ENCODE results near the gene DSCAM.

DSCAM gene

DNA sequence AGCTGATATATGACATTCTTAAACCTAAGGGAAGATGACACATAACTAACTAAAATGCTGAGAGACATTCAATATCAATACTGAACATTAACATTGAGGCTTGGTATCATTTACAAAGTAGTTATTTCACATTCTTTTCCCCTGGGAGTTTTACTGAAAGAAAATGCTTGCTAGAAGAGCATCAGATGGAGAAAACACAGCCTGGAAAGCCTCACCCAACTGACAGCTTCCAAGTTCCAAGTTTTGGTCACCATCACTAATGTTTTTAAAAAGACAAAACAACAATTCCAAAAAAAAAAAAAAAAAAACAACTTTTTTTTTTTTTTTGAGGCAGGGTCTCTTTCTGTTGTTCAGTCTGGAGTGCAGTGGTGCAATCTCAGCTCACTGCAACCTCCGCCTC, 80.6 kb downstream of the DSCAM start:
- DNase-seq (ENCODE audit: low read depth in 2 of 2) = no peak

DNA sequence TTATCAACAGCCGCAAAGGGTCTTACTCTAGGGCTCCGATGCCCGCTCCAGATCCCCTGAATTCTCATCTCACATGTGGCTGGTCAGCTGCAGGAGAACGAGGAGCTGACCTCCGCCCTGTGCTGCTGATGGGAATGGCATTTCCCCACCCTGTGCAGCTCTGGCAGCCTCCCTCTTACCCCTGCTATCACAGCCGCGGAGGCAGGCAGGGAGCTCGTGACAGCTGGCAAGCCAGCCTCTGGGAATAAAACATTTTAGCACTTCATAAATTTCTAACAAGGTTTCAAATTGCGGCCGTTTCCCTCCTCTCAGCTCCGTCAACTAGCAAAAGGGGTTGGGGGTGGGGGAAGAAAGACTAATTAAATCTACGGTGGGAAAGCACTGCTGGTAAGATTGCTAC, 81.1 kb downstream of the DSCAM start:
- no peak for DNase-seq (ENCODE audit: low read depth in 2 of 2)

GRCh38 chr21:40760821-40761220, 86.1 kb downstream of the DSCAM start:
- no peak for DNase-seq (ENCODE audit: low read depth in 2 of 2)

- no peak for DNase-seq (ENCODE audit: low read depth in 2 of 2)
Measured at GRCh38 chr21:40759061-40759460, 87.9 kb downstream of the DSCAM start.

- no peak for DNase-seq (ENCODE audit: low read depth in 2 of 2)
Measured at GRCh38 chr21:40757366-40757765, 89.6 kb downstream of the DSCAM start.

DNA sequence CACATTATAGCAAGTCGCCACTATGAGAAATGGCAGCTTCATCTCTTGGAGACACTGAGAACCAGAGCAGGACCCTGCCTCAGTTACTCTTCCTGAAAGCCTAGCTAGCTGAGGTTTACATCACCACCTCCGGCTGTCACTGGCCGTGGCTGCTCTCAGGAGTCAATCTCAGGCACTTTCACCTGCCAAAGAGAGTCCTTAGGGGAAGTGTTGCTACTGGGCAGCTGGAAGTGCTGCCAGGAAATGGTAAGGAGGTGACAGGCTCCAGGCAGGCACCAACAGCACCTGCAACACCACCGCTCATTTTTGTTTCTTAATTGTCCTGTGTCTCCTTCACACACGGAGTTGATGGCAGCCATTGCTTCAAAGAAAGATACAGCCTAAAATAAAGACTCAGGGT, 92.5 kb downstream of the DSCAM start:
- no peak for DNase-seq (ENCODE audit: low read depth in 2 of 2)

DNA sequence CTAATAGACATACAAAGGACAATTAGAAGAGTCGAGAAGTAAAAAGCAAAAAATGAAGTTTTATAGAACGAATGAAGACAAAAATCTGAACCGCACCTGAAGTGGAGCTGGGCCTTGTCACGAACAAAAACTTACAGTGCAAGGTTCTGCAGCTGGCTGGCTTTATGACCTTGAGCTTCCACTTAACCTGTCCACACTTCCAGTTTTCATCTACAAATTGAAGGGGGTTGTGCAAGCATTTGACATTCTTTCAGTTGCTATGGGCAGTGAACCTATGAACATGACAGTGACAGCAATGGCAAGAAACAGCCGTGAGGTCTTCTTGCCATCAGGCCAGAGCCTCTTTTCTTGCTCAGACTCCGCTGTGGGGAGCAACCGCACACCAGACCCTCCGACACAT, 93.2 kb downstream of the DSCAM start:
- DNase-seq (ENCODE audit: low read depth in 2 of 2) = no peak

DNA sequence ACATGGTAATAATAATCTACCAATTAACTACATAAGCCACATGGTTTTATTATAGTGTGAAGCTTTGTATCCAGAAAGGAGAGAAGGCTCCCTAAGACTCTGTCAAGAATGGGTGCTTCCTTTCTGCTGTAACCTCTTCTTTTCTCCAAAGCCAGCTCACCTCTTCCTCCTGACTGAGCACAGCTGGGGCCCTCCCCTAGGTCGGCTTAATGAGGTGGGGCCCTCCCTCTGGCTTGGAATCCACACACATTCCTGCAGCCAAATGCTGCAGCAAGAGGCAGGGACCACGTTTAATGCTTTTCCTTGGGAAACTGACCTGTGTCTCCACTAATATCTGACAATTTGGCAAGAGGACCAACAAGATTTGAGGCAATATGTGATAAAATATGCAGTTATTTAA, 94.8 kb downstream of the DSCAM start:
- no peak for DNase-seq (ENCODE audit: low read depth in 2 of 2)

GRCh38 chr21:40751221-40751620, 95.7 kb downstream of the DSCAM start:
- DNase-seq (ENCODE audit: low read depth in 2 of 2) = no peak

DNA sequence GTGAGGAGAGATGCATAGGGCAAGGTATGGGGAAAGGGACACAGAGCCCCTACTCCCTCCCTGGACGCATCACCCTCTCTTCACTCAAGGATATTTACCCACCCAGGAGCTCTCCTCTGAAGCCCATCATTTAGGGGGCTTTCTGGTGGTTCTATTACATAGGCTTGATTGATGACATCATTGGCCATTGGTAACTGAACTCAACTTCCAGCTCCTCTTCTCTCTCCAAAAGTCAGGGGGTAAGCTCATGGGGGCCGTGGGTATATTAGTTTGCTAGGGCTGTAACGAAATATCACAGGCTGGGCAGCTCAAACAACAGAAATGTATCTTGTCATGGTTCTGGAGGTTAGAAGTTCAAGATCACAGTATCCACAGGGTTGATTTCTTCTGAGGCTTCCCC, 110.8 kb downstream of the DSCAM start:
- DNase-seq (ENCODE audit: low read depth in 2 of 2) = no peak

DNA sequence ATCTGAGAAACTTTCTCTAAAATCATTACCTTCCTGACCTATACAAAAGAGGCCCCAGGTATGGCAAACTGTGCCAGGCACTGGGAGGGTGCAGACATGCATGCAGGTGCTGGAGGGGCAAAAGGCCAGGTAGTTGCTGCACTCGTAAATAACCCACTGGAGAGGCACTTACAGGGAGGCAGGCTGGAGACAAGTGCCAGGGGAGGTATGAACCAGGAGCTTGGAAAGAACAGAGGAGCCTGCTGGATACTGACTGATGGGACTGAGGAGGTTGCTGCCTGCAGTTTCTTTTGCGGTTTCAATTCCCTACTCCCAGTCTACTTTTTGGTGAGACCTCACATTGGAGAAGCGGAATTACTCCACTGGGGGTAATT, 113.9 kb downstream of the DSCAM start:
- DNase-seq (ENCODE audit: low read depth in 2 of 2) = no peak

DNA sequence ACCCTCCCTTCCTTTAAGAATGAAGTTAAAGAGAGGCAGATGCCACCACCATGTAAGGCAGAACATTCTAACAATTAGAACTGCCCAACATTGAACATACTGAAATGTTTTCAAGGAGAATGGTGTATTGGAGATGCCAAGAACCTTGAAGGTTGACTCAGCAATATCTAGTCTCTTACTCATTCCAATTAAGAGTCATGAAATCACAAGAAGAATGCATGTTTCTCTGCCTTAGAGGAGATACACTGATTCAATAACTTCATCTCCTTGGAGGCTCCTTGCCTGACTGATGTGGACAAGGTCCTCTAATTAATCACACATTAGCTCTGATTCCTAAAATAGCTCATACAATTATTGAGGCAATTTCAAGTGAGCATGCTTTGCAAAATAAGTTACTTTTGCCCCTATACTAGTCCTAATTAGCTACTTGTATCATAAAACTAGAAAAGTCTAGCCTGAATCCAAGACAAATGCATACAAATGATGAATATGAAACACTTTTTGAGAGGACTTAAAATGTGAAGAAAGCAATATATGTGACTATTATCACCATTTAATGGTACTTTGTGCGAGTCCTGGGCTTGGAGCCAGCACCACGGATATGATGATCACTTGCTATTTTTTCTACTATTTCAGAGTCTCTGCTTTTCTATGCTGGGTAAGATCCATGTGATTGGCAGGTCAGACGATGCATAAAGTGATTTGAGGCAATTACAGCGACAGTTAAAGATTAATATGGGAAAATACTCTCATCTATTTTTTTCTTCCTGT, 114.5 kb downstream of the DSCAM start:
- DNase-seq (ENCODE audit: low read depth in 2 of 2) = no peak

GRCh38 chr21:40731206-40731605, 115.8 kb downstream of the DSCAM start:
- no peak for DNase-seq (ENCODE audit: low read depth in 2 of 2)

GRCh38 chr21:40730426-40730800, 116.5 kb downstream of the DSCAM start:
- DNase-seq (ENCODE audit: low read depth in 2 of 2) = no peak

GRCh38 chr21:40729761-40730425, 117.1 kb downstream of the DSCAM start:
- DNase-seq (ENCODE audit: low read depth in 2 of 2) = no peak

DNA sequence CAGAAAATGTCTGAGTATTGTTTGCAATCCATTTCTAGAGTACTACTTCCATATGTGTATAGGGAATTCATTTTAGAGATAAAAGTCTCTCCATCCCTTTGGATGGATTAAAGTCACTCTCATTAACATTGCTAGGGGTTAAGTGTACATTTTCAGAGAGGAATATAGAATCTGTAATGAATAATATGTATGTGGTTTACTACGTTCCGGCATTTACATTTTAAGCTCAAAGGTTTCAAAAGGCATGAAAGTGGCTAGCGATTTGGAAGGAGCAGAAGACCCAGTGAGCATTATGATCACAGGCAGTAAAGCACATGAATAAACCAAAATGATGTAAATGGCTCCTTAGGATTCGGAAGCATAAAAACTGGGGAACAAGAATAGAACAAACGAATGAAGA, 123.0 kb downstream of the DSCAM start:
- DNase-seq (ENCODE audit: low read depth in 2 of 2) = no peak

DNA sequence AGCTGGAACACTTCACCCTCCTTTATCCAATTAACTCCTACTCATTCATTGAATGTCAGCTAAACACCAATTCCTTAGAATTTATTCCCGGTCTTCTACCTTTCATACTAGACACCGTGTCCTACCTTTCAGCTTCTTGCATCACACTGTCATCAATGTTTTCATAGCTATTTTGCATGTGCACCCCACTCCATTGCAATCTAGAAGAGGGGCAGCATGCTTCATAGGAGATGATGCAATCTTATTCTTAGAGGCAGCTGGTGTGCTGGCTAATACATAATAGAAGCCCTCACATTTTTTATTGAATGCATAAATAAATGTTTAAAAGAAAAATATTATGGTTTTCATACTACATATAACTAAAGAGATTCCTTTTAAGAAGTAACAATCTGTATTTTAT, 123.6 kb downstream of the DSCAM start:
- DNase-seq (ENCODE audit: low read depth in 2 of 2) = no peak

GRCh38 chr21:40719615-40720014, 127.3 kb downstream of the DSCAM start:
- no peak for DNase-seq (ENCODE audit: low read depth in 2 of 2)

- DNase-seq (ENCODE audit: low read depth in 2 of 2) = no peak
Measured at GRCh38 chr21:40717028-40717427, 129.9 kb downstream of the DSCAM start.

DNA sequence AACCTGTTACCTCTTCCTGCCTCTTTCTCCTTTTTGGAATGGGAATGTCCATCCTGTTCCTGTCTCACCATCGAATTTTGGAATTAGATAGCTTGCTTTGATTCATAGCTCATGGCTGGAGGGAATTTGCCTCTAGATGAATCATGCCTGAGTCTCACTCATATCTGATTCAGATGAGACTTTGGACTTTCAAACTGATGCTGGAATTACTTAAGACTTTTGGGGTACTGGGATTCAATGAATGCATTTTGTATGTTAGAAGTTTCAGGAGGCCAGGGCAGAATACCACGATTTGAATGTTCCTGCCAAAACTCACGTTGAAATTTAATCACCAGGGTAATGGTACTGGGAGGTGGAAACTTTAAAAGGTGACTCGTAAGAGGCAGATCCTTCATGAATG, 132.4 kb downstream of the DSCAM start:
- no peak for DNase-seq (ENCODE audit: low read depth in 2 of 2)

DNA sequence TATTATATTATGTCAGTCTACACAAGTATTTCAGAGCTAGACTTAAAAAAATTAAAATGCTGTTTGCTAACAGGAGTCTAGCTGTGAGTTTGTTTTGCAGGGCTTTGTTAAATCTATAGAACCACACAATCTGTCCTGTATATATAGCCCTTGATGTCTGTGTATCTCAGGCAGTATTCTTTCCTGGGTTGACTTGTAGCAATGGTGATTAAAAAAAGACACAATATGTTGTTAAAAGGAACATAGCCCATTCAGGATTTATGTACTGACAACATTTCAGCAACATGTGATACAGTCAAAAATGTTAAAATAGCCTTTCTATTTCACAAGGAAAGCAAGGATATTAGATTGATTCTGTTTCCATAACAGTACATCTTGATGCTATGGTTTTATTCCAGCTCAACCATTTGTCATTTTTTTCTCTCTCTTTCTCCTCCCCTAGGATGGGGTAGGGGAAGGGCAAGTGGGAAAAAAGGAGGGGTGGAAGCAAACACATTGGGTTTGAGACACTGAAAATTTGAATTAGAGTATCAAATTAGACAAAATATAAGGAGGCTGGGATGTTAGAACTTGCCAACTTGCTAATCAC, 139.2 kb downstream of the DSCAM start:
- no peak for DNase-seq (ENCODE audit: low read depth in 2 of 2)

DNA sequence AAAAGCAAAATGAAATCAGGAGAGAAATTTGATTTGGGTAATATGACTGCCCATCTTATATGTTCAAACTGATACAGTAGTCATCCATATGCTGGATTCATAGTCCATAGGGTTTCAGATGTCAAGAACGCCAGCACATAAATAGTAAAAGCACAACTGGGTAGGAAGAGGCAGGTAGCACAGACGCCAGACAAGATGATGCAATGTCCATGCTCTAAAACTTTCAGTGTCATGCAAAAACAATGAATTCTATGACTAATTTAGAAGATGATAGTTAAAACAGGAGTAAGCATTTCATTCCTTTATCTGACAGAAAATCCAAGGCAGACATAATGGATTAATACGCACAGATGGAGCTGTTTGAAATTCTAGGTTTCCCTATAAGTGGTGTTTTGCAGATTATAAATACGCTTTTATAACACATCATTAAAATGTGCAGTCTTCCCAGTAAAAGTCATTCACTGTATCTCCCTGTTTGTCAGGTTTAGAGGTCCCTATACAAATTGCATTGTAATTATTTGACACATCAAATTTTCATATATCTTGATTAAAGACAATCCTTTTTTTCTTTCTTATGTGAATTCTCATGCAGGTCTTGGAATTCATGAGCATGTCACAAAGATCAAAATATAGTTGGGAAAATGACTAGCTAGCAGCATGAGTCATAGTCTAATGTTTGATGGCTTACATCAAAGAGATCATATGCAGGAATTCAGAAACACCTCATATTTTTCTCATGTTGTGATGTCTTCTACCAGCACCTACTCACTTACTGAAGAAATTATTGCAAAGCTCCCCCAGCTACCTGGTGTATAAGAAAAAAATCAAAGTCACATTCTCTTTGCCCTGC, 139.9 kb downstream of the DSCAM start:
- DNase-seq (ENCODE audit: low read depth in 2 of 2) = no peak

All from stimulated activated CD8-positive, alpha-beta memory T cell treated with anti-CD3 and anti-CD28 coated beads, Interleukin-15, amount 100 ng/mL, for 48 hours (primary cell).